HG03442 (cell line): ENCODE results near the gene ANKFN1.
"Not testable (repeated sequence)": the region's sequence is repeated elsewhere in the genome, so short reads cannot be mapped to it uniquely, and the experiment has no call there.

Experiments used
- ATAC-seq: cut with Tn5 transposase; IDR thresholded peaks from one replicate; pipeline ENCODE4 v1.9.1; 2021; ENCODE audit warnings: mild to moderate bottlenecking, moderate library complexity; ENCODE audit not compliant: unreplicated experiment

ANKFN1 gene

DNA sequence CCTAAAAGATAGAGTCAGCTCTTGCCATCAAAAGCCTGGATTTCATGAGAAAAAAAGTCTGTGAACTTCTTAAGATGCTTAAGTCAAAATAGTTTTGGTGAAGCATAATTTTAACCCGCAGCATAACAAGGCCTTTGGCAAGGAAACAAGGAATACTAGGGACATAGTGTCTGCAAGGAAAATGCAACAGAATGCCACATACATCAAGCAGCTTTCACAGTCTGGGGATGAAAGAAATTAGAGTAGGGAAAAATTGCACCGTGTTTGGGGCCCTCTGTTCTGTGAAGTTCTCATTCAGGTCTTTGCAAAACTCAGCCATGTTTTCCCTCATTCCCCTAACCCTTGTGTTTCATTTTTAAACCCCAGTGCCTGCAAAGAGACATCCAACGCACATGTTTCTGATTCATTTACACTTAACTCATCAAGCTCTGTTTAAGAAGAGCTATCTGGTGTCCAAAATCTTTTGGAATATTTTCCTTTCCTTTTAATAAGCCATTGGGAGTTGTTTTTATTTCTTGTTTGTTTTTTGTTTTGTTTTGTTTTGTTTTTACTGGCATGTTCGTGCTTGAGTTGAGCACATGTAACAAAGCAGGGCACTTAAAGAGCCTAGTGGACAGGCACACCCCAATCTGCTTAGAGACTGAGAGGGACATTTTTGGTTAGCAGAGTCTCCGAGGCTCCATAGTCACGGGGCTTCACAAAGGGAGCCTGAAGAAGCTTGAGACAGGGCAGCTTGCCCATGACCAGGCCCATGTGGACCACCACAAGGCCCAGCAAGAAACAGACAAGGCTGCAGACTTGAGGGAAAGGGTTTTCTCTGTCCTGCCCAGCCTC is 116.5 kb downstream of the ANKFN1 start:
- ATAC-seq = no peak

DNA sequence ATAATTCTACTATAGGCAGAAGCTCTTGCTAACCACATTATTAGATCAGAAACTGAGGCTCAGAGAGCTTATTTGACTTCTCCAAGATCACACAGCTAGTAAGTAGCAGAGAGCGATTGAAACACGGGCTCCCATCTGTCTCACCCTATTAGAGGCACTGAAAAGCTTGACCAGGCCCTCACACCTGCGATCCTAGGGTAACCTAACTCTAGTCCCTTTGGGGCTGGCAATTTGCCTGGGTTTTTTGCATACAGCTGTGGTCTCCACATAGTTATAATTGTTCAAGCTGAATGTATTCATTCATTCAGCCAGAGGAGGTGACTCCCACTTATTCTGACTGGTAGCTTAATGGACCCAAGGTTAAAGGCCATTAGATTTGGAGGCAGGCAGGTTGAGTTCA is 121.2 kb downstream of the ANKFN1 start:
- no peak for ATAC-seq

DNA sequence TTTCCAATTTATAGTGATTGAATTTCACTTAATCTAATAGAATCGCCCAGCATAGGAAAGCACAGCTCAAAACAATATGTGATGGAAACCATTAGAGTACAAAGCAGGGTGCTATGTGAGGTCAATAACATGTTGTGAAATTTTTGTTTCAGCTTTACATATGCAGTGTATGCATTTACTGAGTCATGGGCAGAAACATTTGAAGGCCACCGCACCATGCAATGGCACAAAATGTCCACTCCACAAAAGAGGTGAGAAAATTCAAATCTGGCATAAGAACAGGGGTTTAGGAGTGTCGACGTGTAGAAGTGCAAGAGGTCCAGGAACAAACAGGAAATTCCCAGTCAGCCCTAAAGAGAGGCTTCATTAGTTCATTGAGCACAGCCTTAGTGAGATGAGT is 131.2 kb downstream of the ANKFN1 start:
- ATAC-seq = no peak

DNA sequence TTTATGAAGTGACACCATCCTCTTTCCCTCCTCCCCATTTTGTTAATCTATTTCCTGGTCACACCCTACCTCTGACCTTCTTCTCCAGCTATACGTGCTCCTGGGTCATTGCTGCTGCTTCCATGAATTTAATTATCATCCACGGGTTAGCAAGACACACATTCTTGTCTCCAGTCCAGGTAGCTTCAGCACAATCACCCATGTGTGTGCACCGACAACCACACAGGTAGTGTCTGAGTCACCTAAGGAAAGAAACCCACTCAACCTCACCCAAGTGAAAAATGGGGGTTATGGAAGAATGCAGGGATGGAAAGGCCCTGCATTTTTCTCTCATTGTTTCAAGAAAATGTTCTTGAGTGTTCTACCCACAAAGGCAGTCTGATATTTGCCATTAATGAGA is 135.5 kb downstream of the ANKFN1 start:
- not testable (repeated sequence) for ATAC-seq

DNA sequence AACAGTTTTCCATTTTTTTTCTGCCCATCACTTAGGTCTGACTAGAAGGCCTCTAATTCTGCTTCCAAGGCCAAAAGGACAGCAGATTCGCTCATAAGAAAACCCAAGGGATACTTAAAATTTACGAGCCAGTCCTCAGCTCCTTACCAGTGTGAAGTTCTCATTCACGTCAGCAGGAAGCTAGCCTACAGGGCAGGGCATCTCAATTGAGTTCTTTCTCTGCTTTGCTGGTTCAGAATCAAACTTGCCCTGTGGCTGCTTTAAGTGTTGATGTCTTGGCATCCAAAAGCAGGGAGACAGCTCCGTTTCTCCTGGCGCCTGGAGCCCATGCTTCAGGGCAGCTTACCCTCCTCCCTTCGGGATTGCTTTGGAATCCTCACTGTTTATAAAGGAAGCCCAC is 136.0 kb downstream of the ANKFN1 start:
- no peak for ATAC-seq

DNA sequence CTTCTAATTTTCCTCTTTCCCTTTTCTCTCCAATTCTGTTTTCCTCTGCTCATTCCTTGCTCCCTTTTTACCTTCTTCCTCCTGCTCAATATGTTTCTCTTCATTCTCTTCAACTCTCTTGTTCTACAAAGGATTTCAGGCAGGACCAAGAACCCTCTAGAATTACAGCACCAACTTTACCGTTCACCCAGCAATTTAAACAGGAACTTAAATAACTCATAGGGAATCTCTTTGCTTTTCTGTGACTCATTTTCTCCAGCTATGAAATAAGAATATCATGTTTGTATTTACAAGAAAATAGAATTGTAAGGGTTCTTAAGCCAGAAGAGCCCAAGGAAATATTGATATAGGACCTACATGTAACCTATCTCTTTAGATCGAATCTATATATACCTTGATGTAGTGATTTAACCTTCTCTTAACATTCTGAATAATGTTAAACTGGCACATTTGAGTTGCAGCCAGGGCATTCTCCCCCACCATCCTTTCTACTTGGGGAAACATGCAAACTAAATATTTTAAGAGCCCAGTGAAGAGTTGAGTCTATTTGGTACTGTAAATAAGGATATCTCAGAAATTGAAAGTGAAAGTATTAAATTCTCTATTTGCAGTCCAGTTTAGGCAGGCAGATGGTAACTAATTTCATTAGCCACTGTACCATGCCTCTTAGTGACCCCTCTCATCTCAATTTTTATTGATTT is 137.0 kb downstream of the ANKFN1 start:
- no peak for ATAC-seq

DNA sequence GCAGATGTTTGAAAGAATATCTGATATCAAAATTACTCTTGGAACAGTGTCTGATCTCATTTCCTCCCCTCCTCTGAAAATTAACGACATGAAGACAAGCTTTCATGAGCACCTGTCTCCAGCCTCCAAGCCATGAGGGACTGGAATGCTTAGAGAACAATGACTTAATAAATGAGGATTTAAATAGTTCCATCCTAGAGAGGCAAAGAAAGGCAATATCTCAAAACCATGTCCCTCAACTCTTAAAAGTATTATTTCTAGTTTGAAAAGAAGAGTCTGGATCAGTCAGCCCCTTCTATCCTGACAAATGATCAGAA is 137.5 kb downstream of the ANKFN1 start:
- ATAC-seq = no peak

DNA sequence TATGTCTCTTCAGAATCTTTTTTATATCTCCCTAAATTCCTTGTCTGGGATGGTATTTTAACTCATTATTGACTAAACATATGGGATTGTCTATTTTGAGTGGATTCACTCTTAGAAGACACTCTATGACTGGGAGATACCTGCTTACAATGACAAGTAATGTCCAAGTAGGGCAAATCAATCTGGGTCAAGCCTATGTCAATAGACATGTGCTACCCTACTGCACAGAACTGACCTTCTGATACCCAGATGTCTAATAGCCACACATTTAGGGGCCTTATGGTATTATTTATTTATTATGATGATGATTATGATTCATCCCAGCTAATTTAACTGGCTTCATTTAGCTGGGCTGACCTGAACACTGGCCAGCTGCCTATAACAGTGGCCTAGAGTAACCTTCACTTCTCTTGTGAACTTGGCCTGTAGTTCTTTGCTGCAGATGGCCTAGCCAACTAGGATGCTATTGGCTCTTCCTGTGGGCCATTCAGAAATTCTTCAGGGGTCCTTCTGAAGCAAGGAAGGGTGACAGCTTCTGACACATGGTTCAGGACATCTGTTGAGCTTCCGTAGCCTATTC is 138.0 kb downstream of the ANKFN1 start:
- ATAC-seq = no peak

DNA sequence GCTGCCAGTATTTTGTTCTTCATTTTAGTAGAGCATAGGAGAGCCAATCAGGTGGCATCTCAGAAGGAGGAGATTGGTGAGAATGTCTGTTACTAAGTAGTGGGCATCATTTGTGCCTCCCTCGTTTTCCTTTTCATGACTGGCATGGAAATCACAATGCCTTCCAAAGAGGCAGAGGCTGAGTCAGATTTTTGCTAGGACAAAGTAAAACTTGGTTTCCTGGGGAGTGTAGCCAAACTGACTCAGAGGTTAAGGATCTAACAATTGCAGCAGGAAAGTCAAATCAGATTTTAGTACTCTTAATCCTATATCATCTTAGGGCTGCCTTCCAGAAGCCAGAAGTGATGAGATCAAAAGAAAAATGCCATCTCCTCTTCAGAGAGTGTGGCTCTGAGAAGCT is 138.7 kb downstream of the ANKFN1 start:
- ATAC-seq = no peak

DNA sequence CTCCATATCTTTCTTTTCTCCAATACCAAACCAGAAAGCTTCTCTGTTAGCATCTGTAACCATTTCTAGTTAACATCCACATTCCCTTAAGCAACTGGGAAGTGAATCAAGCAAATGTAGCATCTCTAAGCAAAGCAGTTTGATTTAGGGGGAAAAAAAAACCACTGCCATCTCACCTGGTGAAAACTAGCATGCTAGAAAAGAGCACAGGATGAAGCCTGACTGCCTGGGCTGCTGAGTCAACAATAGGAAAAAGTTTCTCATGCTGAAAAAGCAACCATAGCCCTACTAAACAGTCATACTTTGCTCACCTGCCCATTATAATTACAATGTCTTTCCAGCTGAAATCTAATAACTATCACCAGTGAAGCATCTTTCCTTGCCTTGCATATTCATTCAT is 139.3 kb downstream of the ANKFN1 start:
- no peak for ATAC-seq

DNA sequence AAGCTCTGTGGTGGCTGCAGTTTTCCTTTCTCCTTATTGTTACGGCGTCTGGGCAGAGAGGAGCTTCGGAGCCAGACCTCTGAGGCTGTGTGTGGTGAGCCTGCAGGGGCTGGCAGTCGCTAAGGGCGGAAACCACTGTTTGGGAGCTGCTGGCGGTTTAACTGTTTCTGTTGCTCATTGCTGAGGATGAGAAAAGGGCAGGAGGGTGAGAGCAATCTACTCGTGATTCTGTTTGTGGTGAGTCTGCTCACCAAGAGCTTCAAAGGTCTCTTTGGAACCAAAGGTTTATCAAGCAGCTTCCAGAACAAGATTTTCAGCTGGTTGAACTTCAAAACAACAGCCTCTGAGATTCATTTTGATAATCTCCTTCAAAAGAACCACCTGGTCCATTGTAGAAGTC is 143.9 kb downstream of the ANKFN1 start:
- no peak for ATAC-seq

DNA sequence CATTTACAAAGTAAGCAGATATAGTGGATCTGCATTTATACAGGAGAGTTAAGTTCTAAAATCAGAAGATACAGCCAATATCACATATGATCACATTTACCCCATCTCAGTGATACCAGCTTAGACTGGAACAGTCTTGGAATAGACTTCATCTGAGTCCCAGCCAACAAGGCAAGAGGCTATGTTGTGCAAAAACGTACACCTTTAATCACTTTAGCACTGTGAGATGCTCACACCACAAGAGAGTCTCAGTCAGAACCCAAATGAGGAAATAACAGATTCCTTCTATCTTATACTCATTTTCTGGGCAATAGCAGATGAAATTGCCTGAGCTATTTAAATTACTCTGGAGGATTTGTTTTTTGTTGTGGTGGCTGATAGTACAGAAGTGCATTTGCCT is 145.6 kb downstream of the ANKFN1 start:
- no peak for ATAC-seq

DNA sequence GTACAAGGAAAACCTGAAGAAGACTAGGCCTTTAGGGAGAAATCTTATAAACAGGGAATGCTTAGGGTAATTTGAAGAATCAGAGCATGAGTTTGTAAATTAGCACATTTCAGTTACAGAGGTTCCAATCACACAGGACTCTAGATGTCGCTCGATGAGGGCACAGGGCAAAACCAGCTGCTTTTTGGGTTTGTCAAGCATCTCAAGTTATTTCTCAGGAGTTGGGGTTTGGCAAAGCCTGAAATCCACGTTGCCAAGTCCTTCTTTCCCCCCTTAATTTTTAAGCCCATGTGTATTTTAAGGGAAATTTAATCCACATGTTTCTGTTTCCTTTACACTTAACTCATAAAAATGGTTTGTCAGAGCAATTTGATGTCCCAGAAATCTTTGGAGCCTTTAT is 146.9 kb downstream of the ANKFN1 start:
- no peak for ATAC-seq

DNA sequence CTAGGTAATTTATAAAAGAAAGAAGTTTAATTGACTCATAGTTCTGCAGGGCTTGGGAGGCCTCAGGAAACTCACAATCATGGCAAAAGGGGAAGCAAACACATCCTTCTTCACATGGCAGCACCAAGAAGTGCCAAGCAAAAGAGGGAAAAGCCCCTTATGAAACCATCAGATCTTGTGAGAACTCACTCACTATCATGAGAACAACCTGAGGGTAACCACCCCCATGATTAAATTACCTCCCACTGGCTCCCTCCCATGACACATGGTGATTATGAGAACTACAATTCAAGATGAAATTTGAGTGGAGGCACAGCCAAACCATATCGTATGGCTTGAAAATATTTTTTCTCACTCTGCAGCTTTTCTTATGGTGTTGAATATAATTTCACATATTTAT is 151.7 kb downstream of the ANKFN1 start:
- ATAC-seq = no peak

DNA sequence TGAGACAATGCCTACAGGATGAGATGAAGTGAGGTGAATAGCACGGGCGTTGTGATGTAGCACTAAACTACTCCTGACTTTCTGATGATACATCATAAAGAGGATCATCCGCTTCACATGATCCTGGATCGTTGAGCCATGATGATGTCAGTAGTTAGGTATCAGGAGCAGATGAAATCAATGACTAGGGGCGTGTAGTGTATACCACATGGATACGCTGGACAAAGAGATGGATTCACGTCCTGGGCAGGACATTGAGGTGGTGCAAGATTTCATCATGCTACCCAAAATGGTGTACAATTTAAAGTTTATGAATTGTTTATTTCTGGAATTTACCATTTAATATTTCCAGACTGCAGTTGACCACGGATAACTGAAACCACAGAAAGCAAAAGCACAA is 156.6 kb downstream of the ANKFN1 start:
- ATAC-seq = no peak

DNA sequence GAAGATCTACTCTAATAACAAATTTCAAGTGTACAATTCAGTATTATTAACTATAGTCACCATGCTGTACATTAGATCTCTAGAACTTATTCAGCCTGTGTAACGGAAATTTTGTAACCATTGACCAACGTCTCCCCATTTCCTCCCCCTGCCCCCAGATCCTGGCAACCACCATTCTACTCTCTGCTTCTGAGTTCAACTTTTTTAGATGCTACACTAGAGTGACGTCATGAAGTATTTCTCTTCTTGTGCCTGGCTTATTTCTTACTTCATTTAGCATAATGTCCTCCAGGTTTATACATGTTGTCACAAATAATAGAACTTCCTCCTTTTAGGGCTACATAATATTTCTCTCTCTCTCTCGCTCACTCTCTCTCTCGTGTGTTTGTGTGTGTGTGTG is 157.5 kb downstream of the ANKFN1 start:
- no peak for ATAC-seq

DNA sequence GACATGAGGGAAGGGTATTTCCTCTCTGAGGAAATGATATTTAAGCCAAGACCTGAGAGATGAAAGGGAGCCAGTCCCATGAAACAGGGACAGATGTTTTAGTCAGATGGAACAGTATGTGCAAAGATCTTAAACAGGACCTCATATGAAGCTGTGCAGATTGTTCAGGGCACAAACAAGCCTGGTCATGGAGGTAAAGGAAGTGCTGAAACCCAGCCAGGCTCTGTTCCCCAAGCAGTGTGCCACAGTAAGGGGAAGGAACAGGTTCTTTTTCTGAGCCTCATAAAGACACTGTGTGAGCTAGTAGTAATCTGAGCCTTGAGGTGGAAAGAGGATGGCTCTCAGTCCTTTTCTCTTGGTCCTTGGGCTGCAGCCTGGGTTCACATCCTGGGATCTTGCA is 159.9 kb downstream of the ANKFN1 start:
- ATAC-seq = no peak

DNA sequence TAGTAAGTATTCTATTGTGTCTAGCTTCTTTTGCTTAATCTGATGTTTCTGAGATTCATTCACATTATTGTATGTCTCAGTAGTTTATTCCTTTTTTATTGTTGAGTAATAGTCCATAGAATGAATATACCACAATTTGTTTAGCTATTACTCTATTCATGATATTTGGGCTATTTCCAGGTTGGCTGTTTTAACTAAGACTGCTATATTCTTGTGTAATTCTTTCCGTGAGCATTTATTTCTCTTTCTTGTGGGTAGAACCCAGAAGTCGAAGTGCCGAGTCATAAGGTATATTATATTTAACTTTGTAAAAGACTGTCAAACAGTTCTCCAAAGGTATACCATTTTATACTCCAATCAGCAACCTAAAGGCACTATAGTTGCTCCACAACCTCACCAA is 160.8 kb downstream of the ANKFN1 start:
- ATAC-seq = no peak

DNA sequence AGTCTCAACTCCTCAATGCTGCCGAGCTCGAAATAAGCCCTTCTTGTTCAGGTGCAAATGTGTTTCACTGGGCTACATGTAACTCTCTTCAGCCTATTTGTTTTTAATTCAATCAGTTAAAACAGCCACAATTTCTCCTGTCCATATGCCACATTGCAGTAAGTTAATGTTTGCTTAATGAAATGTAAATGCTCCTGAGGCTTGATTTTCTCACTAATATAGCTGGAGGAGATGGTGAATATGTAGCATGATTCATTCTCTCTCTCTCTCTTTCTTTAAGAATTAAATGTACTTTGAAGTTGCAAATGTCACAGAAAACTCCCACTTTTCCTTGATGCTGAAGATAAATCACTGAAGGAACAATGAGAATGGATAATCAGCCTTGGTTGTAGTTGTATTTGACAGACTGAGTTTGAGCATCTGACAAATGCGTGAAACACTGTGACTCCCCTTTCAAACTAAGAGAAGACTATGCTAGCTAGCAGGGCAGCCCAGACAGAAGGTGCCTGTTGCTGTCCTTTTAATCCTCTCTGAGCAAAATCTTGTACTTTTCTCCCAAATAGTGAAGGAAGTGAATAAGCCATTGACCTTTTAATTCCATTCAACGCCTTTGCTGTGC is 161.8 kb downstream of the ANKFN1 start:
- ATAC-seq = no peak

DNA sequence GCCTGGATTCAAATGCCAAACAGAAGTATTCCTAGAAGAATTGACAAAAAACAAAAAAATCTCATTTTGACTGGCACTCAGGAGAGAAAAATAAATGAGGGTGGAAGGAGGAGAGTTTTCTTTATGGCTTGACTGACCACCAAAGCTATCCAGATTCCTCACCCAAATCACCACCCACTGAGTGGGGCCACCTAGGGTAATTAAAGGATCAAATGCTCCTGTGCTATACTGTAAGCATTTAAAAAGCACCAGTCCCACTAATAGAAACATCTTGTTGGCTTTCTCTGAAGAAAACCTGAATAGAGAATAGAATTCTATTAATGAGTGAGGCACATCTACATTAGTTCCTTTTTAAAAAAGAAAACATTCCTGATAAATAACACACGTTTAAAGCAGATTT is 163.3 kb downstream of the ANKFN1 start:
- ATAC-seq = no peak

DNA sequence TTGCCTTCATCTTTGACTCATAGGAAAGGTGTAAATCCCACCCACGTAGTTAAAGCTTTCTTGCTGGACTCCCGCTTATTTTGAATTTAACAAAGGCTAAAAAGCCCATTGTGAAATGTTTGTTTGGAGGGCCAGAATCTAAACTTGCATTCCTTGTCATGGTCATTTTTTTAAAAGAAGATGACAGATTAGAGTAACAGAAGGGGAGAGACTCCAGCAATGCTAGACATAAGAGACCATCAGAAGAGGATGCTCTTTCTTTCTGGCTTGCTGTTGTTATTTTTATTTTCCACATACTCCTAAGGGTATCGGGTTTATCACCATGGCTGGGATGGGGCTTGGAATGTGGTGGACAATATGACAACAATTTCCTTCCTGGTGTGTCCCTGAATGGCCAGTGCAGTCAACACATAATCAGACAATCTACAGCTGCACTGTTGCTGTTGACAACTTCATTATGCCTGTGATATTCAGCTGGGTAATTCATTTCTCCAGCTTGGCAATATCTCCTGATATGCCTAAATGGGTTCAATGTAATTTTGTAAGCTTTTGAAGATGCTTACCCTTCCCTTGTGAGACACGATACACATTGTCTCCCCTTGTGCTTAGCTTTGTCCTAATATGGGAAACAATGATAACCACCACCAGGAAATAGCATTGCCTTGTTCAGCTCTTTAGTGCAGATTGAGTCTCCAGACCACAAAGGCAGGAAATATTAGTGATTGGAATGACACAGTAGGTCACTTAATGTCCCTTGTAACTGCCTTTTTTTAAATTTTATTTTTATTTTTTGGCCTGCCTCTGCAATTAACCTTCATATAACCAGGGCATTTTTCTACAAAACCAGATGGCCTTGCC is 164.3 kb downstream of the ANKFN1 start:
- no peak for ATAC-seq
